PFSK-1 (cell line): ENCODE results near the gene ENDOD1.
A peak's percentile ranks its signal among the peaks of the same experiment; 100 is the strongest.

Experiments
- FOXP2 ChIP-seq: optimal IDR thresholded peaks from 2 replicates; pipeline ENCODE3; 2011; ENCODE audit warnings: borderline replicate concordance, control low read depth, inconsistent platforms; ENCODE audit not compliant: insufficient read depth; ENCODE audit errors: extremely low read length, extremely low read depth
- POLR2AphosphoS5 ChIP-seq: IDR thresholded peaks from 2 replicates; pipeline ENCODE4 v1.6.1; 2012; ENCODE audit warnings: low read depth, mild to moderate bottlenecking, control low read depth, low read length, moderate library complexity
- SIN3A ChIP-seq: IDR thresholded peaks from 2 replicates; pipeline ENCODE4 v1.6.1; 2012; ENCODE audit warnings: mild to moderate bottlenecking, low read length, moderate library complexity, borderline replicate concordance; ENCODE audit not compliant: insufficient read depth
- TAF1 ChIP-seq: IDR thresholded peaks from 2 replicates; pipeline ENCODE4 v1.6.1; 2012; ENCODE audit warnings: low read length, control low read depth, borderline replicate concordance; ENCODE audit not compliant: insufficient read depth
- TF ChIP-seq, protein P1 (sequence below), 2 experiments: IDR thresholded peaks; 2 replicates each; pipeline versions ENCODE4 v1.6.1 to v1.8.0; 2011 to 2012; ENCODE audit warnings: low read depth in 2 of 2, low read length in 2 of 2, control low read depth in 1 of 2, inconsistent platforms in 1 of 2, mild to moderate bottlenecking in 1 of 2, moderate library complexity in 1 of 2; ENCODE audit not compliant: insufficient read depth in 1 of 2

The ENDOD1 gene

DNA sequence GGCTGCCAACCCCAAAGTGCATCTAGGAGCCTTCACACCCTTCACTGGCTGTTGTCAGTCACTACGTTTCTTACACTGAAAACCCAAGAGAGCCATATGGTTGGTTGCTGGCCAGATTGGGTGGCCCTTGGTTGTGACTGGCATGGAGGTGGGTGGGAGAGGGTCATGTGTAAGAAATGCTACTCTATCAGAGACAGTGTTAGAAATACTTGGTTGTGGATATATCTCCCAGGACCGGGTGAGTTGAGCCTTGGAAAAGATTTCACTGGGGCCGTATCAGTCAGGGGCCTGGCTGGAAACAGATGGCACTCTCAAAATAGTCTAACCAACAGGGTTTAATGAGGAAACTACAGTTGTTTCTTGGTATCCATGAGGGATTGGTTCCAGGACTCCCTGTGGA is 15.2 kb downstream of the ENDOD1 start:
- TF ChIP-seq SIN3A (no peak), POLR2AphosphoS5 (no peak), FOXP2 (no peak), TAF1 (no peak)
- TF ChIP-seq, protein P1, sequence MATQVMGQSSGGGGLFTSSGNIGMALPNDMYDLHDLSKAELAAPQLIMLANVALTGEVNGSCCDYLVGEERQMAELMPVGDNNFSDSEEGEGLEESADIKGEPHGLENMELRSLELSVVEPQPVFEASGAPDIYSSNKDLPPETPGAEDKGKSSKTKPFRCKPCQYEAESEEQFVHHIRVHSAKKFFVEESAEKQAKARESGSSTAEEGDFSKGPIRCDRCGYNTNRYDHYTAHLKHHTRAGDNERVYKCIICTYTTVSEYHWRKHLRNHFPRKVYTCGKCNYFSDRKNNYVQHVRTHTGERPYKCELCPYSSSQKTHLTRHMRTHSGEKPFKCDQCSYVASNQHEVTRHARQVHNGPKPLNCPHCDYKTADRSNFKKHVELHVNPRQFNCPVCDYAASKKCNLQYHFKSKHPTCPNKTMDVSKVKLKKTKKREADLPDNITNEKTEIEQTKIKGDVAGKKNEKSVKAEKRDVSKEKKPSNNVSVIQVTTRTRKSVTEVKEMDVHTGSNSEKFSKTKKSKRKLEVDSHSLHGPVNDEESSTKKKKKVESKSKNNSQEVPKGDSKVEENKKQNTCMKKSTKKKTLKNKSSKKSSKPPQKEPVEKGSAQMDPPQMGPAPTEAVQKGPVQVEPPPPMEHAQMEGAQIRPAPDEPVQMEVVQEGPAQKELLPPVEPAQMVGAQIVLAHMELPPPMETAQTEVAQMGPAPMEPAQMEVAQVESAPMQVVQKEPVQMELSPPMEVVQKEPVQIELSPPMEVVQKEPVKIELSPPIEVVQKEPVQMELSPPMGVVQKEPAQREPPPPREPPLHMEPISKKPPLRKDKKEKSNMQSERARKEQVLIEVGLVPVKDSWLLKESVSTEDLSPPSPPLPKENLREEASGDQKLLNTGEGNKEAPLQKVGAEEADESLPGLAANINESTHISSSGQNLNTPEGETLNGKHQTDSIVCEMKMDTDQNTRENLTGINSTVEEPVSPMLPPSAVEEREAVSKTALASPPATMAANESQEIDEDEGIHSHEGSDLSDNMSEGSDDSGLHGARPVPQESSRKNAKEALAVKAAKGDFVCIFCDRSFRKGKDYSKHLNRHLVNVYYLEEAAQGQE (IDR thresholded peaks at IDR 0.05; ENCODE audit: insufficient read depth in 1 of 2, low read depth in 2 of 2, low read length in 2 of 2) = no peak

DNA sequence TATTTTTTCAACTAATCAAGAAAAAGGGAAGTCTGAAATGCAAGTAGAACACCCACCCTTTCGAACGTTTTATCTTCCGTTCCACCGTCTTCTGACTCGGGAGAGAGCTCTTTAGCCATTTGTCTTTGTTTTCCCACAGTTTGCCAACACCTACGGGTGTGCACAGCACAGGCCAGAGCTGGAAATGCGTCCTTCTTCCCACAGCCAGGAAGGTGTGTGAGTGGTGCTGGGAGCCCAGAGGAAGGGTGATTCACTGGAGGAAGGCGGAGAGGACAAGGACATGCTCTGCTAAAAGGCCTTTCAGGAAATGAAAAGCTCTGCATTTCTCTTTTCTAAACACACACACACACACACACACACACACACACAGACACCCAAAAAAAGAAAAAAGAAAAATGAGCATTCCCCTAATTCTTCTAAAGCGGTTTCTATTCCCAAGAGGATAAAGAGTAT is 18.5 kb downstream of the ENDOD1 start:
- no peak for TF ChIP-seq SIN3A
- no peak for TF ChIP-seq FOXP2
- TF ChIP-seq, protein P1 (IDR thresholded peaks at IDR 0.05; ENCODE audit: insufficient read depth in 1 of 2, low read depth in 2 of 2, low read length in 2 of 2) = no peak
- TF ChIP-seq POLR2AphosphoS5 = no peak
- no peak for TF ChIP-seq TAF1

DNA sequence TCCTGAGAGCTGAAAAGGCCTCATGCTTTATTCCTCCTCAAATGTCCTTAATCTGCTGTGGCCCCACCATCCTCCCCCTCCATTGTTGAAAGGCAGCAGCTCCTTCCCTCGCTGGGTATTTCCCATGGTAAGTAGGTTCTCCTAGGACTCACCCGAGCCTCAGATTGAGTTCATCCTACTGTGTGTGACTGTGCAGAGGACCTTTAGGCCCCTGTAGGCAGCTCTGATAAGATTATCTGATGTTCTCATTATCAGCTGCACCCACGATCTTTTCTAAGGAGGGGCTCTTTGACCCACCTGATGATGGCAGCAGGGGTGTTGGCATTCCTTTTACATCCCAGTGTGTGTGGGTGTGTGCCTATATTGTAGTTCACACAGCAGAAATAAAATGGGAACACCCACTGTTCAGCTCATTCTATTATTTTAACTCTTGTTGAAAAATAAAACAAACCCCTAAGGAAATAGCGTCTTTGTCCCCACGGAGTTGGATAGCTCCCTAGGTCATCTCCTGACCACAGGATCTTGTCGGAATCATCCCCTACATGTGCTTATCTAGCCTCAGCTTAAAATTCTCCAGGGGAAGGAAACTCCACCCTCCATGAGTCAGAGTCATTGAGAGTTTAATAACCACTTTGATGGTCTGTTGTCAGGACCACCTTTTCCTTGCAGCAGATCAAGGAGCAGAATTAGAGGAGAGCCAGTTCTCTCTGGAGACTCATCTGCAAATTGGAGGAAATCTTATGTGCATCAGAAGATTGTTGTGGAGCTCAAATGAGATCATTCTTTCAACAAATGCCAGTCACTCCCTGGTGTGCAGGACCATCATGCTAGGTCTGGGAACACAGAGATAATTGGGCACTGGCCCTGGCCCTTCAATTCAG is 19.3 kb downstream of the ENDOD1 start:
- TF ChIP-seq, protein P1 (IDR thresholded peaks at IDR 0.05; ENCODE audit: insufficient read depth in 1 of 2, low read depth in 2 of 2, low read length in 2 of 2) = peak in 1 of 2 experiments; percentile 62; a peak in 1 of 4 replicates
- no peak; the same call in 1 of the 2 replicates for TF ChIP-seq SIN3A

DNA sequence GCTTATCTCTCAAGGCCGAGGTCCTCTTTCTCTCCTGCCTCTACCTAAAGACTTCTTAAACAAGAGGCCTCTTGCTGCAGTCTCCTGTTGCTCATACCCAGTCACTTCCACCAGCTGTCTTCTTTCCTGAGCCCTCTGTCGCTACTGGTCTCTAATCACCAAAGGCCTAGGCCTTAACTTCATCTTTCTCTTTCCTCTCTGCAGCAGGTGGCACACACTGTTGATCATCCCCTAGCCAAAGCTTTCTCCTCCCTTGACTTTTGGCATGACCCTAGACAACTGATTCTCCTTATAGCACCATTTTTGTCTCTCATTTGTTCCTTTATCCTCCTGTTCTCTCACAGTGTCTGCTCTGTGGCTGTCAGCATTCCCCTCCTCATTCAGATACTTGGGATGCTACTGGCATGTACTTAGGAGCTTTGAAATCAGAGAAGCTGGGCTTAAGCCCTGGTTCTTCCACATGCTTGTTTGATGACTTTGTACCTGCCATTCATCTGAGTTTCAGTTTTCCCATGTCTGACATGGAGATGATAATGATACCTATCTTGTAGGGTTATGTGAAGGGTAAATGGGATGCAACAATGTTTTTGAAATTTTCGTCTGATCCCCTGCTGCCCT is 22.4 kb downstream of the ENDOD1 start:
- TF ChIP-seq, protein P1 (IDR thresholded peaks at IDR 0.05; ENCODE audit: insufficient read depth in 1 of 2, low read depth in 2 of 2, low read length in 2 of 2) = no peak
- TF ChIP-seq SIN3A = no peak

DNA sequence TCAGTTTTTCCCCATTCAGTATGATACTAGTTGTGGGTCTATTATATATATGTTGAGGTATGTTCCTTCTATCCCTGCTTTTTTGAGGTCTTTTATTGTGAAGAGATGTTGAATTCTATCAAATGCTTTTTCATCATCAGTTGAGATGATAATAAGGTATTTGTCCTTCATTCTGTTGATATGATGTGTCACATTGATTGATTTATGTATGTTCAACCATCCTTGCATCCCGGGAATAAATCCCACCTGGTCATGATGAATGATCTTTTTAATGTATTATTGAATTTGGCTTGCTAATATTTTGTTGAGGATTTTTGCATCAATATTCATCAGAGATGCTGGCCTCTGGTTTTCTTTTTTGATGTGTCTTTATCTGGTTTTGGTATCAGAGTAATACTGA is 26.0 kb downstream of the ENDOD1 start:
- no peak for TF ChIP-seq FOXP2
- TF ChIP-seq POLR2AphosphoS5 = no peak
- TF ChIP-seq, protein P1 (IDR thresholded peaks at IDR 0.05; ENCODE audit: insufficient read depth in 1 of 2, low read depth in 2 of 2, low read length in 2 of 2) = no peak
- TF ChIP-seq SIN3A = no peak
- no peak for TF ChIP-seq TAF1
